CD4-positive, alpha-beta T cell treated with Interferon gamma for 1 hour (primary cell): ENCODE results near the gene CD79A.
"Not testable (repeated sequence)": the region's sequence is repeated elsewhere in the genome, so short reads cannot be mapped to it uniquely, and the experiment has no call there.

Experiments used
- DNase-seq: peaks from one replicate; pipeline ENCODE4 v3.0.0-alpha.2; 2020

Gene CD79A

DNA sequence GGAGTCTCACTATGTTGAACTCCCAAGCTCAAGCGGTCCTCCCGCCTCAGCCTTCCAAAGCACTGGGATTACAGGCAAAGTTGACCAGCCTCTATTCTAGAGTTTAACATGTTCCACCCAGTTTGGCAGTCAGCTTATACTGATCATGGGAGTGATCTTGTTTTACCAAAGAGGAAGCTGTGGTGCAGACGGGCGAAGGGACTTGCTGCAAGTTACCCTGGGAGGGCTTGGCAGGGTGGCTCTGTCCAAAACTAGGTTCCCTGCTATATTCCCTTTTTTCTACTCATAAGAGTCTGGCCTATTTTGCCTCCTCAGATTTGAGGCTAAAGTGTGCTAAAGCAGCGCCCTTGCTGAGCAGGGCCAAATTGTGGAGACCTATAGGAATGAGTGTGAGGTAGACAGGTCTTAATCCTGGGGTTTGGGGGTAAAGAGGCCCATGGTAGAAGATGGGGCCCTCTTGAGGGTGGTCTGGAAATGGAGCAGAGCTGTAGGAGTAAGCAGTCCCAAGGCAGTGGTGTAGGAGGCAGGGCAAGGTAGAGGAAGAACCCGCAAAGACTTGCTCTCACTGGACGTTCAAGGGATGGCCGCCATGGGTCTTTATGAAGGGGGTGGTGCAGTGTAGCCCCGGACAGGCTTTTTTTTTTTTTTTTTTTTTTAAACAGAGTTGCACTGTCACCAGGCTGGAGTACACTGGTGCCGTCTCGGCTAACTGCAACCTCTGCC is 13.7 kb upstream of the CD79A start:
- no peak for DNase-seq

DNA sequence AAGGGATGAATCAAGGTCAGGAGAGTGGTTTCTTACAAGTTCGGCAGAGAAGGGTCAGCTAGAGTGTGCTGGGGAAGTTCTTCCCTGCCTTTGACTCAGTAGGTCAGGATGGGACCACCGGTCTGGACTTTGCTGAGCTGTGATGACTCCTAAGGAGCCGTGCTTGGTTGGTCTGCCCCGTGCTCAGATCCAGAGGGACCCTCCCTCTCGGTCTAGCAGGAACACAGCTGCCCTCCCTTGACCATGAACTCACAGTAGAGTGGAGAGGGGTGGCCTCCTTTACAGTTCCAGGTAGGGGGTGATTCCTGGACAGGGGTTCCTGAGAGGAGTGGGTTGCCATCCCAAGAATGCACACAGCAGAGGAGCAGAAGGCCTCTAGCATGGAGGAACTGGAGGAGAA is 12.7 kb upstream of the CD79A start:
- no peak for DNase-seq

DNA sequence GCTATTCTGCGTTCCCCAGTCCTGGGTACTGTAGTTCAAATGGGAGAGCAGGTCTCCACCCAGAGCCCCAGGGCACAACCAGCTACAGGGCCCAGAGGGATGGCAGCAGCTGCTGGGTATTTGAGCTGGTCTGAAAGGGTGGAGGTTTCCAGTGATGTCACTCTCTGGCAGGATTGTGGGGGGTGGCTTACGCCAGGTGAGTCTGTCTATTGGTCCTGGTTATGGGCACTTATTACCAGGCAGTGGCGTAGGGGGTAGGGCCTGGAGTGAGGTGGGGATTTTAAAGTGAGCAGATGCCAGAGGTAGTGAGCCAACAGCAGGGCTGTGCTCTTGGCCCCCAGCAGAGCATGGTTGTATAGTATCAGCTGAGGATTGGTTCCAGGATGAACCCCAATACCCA is 10.8 kb upstream of the CD79A start:
- DNase-seq = no peak

GRCh38 chr19:41868120-41868988 is 8.7 kb upstream of the CD79A start:
- DNase-seq = no peak

DNA sequence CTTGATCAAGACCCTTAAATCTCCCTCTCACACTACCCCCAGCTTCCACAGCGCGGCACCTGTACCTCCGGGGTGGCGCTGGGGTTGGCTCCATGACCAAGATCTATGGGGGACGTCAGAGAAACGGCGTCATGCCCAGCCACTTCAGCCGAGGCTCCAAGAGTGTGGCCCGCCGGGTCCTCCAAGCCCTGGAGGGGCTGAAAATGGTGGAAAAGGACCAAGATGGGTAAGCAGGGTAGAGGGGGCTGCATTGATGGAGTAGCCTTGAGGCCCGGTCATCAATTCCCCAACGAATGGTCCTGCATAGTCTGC is 8.1 kb upstream of the CD79A start:
- DNase-seq = no peak

DNA sequence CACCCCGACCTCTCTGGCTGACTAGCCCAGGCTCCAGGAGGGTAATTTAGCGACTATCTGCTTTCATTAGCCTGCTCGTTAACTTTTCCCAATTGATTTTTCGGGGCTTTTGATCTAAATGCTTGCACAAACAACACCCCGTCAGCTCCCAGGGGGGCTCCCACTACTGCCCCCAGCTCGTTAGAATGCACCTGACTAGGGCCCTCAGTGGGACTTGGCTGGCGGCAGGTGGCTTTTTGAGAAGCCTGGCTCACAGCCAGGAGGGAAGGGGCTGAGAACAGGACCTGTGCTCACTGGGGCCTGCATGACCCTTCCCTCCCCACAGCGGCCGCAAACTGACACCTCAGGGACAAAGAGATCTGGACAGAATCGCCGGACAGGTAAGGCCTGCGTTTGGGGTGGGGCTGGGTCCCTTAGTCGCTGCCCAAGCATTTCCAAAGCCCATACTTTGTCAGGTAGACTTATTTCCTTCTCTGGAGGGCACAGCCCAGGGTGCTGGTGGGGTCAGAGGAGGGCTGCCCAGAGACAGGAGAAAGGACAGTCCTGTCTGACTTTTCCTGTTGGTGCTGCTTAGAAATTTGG is 7.6 kb upstream of the CD79A start:
- DNase-seq = no peak

GRCh38 chr19:41870401-41870873 is 6.6 kb upstream of the CD79A start:
- no peak for DNase-seq

GRCh38 chr19:41871573-41872383 is 5.3 kb upstream of the CD79A start:
- peak; percentile 58 for DNase-seq

DNA sequence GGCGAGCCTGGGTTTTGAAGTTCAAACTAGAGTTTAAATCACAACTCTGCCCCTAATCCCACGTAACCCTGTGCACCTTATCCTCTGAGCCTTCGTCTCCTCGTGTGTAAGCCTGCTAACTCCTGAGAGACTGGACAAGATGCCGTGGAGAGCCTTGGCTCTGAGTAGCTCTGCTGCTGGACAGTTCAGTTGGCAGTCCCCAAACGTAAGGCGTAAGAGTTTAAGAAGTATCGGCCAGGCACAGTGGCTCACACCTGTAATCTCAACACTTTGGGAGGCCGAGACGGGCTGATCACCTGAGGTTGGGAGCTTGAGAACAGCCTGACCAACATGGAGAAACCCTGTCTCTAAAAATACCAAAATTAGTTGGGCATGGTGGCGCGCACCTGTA is 4.7 kb upstream of the CD79A start:
- DNase-seq = no peak

- peak; percentile 65 for DNase-seq
These were observed 4.1 kb upstream of the CD79A start for GRCh38 chr19:41872775-41873647.

DNA sequence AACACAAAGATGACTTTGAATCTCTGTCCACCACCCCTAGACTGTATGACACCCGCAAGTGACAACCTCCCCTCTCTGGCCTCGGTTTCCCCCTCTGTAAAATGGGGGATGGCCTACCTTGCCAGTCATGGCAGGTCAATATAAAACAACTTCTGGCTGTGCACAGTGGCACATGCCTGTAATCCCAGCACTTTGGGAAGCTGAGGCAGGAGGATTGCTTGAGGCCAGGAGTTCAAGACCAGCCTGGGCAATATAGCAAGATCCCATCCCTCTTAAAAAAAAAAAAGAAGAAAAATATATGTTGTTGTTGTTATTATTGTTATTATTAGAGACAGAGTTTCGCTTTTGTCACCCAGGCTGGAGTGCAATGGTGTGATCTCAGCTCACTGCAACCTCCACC is 1.1 kb upstream of the CD79A start:
- not testable (repeated sequence) for DNase-seq

DNA sequence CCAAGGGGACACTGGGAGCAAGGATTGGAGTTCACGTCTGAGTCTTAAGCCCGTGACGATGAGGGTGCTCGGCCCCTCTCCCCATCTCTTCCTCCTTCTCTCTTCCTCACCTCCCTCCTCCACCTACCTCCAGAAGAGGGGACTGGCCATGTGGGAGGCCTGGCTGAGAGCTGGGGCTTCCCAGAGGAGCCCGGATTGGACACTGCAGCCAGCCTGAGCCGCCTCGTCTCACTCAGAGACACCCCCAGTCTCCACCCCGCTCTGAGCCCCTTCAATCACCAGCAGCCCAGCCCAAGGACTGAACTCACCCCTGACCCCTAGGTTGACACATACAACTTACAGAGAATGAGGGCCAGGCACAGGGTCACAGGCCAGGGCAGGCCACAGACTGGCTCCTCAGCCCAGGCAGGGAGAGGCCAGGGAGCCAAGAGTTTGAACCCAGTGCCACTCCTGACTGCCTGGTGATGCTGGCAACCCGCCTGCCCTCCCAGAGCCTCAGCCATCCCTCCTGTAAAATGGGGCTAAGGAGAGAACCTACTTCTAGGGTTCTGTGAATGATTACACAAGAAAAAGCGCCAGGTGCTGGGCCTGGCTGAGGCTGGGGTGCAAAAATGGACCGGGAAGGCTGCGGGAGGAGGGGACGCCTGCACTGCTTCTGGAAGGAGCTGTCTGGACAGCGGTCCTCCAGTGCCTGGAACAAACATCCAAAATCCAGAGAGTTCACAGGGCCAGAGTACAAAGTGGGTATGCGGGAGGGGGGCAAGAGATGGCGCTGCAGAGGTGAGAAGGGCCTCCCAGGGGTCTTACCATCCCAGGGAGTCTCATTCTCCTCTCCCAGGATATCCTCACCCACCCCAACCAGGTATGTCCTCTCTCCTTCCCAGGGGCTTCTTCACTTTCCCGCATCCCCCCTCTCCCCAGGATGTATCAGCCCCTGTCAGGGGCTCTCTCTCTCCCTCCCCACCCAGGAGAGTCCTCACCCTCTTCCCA is 1.1 kb downstream of the CD79A start:
- DNase-seq = peak; percentile 41

GRCh38 chr19:41879080-41879479 is 2.0 kb downstream of the CD79A start:
- no peak for DNase-seq

DNA sequence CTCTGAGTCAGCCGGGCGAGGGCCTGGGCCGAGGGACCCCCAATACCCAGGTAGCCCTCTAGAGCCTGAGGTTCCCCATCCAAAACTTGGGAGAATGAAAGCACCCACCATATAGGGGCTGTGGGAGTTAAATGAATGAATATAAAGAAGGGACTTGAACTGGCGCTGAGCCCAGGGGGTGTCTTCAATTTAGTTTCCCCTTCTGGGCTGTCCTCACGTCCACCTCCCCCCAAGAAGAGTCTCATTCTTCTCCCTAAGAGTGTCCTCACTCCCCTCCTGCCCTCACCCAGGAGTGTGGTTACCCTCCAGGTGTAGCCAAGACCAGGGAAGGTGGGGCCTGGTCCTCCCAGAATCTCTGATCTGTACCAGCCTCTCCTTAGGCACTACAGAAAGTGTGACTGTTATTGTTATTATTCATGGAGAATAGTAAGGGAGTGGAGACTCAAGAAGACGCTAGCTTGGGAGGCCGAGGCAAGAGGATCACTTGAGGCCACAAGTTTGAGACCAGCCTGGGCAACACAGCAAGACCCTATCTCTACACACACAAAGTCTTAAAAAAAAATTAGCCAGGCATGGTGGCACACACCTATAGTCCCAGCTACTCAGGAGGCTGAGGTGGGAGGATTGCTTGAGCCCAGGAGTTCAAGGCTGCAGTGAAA is 2.7 kb downstream of the CD79A start:
- no peak for DNase-seq

DNA sequence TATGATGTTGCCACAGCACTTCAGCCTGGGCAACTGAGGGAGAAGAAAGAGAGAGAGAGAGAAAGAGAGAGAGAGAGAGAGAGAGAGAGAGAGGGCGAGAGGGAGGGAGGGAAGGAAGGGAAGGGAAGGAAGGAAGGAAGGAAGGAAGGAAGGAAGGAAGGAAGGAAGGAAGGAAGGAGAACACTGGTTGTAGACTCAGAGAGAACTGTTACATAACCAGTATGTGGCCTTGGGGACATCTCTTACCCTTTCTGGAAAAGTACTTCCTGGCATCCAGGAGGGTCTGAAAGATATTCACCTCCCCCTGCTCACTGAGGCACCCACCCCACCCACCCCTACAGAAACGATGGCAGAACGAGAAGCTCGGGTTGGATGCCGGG is 3.2 kb downstream of the CD79A start:
- DNase-seq = no peak

- DNase-seq = peak; percentile 47
These were observed 5.7 kb downstream of the CD79A start, which contains the start of gene ARHGEF1 for GRCh38 chr19:41882568-41883462. ARHGEF1 (plus strand) TSS chr19:41883184; CDS start chr19:41888083, 4,899 bp downstream.

DNA sequence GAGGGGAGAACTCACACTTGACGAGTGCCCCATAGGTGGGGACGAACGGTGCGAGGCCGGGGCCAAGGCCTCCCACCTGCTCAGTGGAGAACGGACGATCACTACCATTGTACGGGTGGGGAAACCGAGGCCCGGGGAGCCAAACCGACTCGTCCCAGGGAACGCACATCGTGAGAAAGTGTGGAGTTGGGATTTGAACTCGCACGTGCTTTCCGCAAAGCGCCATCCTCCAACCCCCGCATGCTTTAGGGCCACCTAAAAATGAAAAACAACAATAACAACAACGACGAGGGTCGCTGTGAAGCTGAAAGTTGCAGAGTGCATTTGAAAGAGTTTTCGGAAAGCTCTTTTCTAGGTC is 6.4 kb downstream of the CD79A start:
- DNase-seq = no peak

DNA sequence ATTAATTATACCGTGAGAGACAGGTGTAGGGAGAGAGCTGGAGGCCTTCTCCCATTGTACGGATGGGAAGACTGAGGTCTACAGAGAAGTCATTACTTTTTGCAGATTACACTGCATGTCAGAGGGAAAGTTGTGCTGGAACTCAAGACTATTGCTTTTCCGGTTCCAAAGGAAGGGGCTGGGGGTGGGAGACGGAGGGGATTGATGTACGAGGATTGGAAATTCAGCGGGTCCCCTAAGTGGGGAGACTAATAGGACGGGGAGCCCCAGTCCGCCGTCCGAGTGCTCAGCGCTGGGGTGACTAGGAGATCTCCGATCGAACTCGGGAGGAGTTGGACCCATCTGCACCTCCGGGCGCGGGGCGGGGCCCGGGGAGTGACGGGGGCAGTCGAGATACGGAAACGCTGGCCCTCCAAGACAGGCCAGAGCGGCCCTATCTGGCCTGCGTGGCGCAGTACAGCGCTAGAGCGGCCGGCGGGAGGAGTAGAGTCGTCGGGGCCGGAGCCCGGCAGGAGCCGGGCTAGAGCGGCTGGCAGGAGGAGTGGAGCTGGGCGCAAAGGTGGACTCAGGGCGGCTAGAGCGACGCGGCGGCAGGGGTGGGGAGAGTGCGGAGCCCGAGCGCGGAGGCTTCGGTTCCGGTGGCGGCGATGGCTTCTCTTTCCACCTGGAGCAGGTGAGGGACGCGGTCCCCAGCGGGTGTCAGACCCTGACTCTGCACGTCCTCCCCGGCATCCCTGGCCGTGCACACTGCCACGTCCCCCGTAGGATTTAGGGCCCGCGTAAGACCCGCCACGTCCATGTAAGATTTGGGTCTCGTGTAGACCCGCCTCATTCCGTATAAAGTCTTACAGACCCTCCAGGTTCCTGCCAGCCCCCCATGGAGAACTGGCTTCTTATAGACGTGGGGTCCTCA is 7.0 kb downstream of the CD79A start:
- peak; percentile 94 for DNase-seq
